GM19240 (cell line): ENCODE data around the gene TMEM9B.
A peak's percentile ranks its signal among the peaks of the same experiment; 100 is the strongest.

ENCODE experiments used
- DNase-seq: peaks from one replicate; pipeline ENCODE4 v3.0.0; 2011; ENCODE audit warnings: low spot score; ENCODE audit not compliant: insufficient read length

TMEM9B gene

GRCh38 chr11:8930456-8931175 is 33.6 kb downstream of the TMEM9B start:
- no peak for DNase-seq

- no peak for DNase-seq
Measured at GRCh38 chr11:8928981-8929615, 35.1 kb downstream of the TMEM9B start.

- no peak for DNase-seq
Measured at GRCh38 chr11:8928205-8928604, 36.0 kb downstream of the TMEM9B start.

GRCh38 chr11:8927233-8927632 is 37.0 kb downstream of the TMEM9B start:
- no peak for DNase-seq

GRCh38 chr11:8926236-8926635 is 38.0 kb downstream of the TMEM9B start:
- DNase-seq = no peak

GRCh38 chr11:8925711-8926110 is 38.5 kb downstream of the TMEM9B start:
- no peak for DNase-seq

GRCh38 chr11:8922691-8923090 is 41.6 kb downstream of the TMEM9B start:
- DNase-seq = no peak

GRCh38 chr11:8917157-8917825 is 47.0 kb downstream of the TMEM9B start:
- DNase-seq = no peak

GRCh38 chr11:8914661-8915018 is 49.6 kb downstream of the TMEM9B start:
- DNase-seq = no peak

- DNase-seq = peak; percentile 26
Measured at GRCh38 chr11:8913961-8914660, 50.1 kb downstream of the TMEM9B start.

GRCh38 chr11:8911029-8911823 is 53.0 kb downstream of the TMEM9B start, which contains the start of gene AKIP1:
Gene AKIP1, plus strand, starts transcription at chr11:8911189. Its CDS starts 261 bp downstream, at chr11:8911450.
- peak; percentile 77 for DNase-seq

GRCh38 chr11:8910649-8911026 is 53.6 kb downstream of the TMEM9B start:
- DNase-seq = no peak

GRCh38 chr11:8908099-8908498 is 56.1 kb downstream of the TMEM9B start:
- no peak for DNase-seq

- DNase-seq = no peak
Measured at GRCh38 chr11:8907116-8907515, 57.1 kb downstream of the TMEM9B start.

- DNase-seq = no peak
Measured at GRCh38 chr11:8905528-8906165, 58.6 kb downstream of the TMEM9B start.

- DNase-seq = no peak
Measured at GRCh38 chr11:8899119-8899753, 65.0 kb downstream of the TMEM9B start.
